Astrocyte (in vitro differentiated cells and primary cell): ENCODE measurements around the gene RAPSN. TPM values are rescaled to one million over a fixed set of nuclear protein-coding genes. Genes with fewer than 3 reads are reported as not detected.

Experiments
- DNase-seq: peaks from one replicate; pipeline ENCODE4 v3.0.0-alpha.2; 2010; ENCODE audit warnings: low read depth
- FAIRE-seq: peaks from 2 replicates; lab custom pipeline; 2011; peaks lifted over from hg19 to GRCh38; lab: Jason Lieb, UNC
- H2AFZ ChIP-seq: 2 replicates; pipeline ENCODE4 v1.6.0; 2012; ENCODE audit warnings: low read depth, low read length, inconsistent platforms
- H3K27ac ChIP-seq: 2 replicates; pipeline ENCODE4 v1.5.1; 2011; ENCODE audit warnings: low read depth, low read length, inconsistent platforms
- H3K27me3 ChIP-seq: 2 replicates; pipeline ENCODE4 v1.6.0; 2011; ENCODE audit warnings: low read length, inconsistent platforms; ENCODE audit not compliant: insufficient read depth
- H3K36me3 ChIP-seq: 2 replicates; pipeline ENCODE4 v1.5.1; 2011; ENCODE audit warnings: low read length, inconsistent platforms; ENCODE audit not compliant: insufficient read depth
- H3K4me1 ChIP-seq: 2 replicates; pipeline ENCODE4 v1.5.1; 2011; ENCODE audit warnings: low read length, inconsistent platforms; ENCODE audit not compliant: insufficient read depth
- H3K4me2 ChIP-seq: 2 replicates; pipeline ENCODE4 v1.6.0; 2012; ENCODE audit warnings: low read length, inconsistent platforms
- H3K4me3 ChIP-seq: 2 replicates; pipeline ENCODE4 v1.5.1; 2011; ENCODE audit warnings: low read depth, mild to moderate bottlenecking, low read length, inconsistent platforms; ENCODE audit not compliant: insufficient read depth
- H3K79me2 ChIP-seq: 2 replicates; pipeline ENCODE4 v1.6.0; 2012; ENCODE audit warnings: mild to moderate bottlenecking, low read length, inconsistent platforms; ENCODE audit not compliant: insufficient read depth
- H3K9ac ChIP-seq: 2 replicates; pipeline ENCODE4 v1.6.0; 2012; ENCODE audit warnings: mild to moderate bottlenecking, low read length, inconsistent platforms
- H3K9me3 ChIP-seq: 2 replicates; pipeline ENCODE4 v1.5.1; 2012; ENCODE audit warnings: low read depth, mild to moderate bottlenecking, low read length, inconsistent platforms; ENCODE audit not compliant: insufficient read depth
- H4K20me1 ChIP-seq: 2 replicates; pipeline ENCODE4 v1.6.0; 2012; ENCODE audit warnings: low read length, inconsistent platforms; ENCODE audit not compliant: insufficient read depth
- H3K27ac Mint-ChIP-seq: one replicate; pipeline ENCODE4 v1.8.0; 2021; ENCODE audit warnings: mild to moderate bottlenecking, mixed read lengths; ENCODE audit not compliant: unreplicated experiment
- H3K27me3 Mint-ChIP-seq: one replicate; pipeline ENCODE4 v1.8.0; 2021; ENCODE audit warnings: low read depth, mixed read lengths; ENCODE audit not compliant: unreplicated experiment
- H3K36me3 Mint-ChIP-seq: one replicate; pipeline ENCODE4 v1.8.0; 2021; ENCODE audit warnings: low read depth, mixed read lengths; ENCODE audit not compliant: unreplicated experiment
- H3K4me1 Mint-ChIP-seq: one replicate; pipeline ENCODE4 v1.8.0; 2021; ENCODE audit warnings: low read depth, mixed read lengths; ENCODE audit not compliant: unreplicated experiment
- H3K4me3 Mint-ChIP-seq: one replicate; pipeline ENCODE4 v1.8.0; 2021; ENCODE audit warnings: mild to moderate bottlenecking, moderate library complexity, mixed read lengths; ENCODE audit not compliant: unreplicated experiment
- H3K9me3 Mint-ChIP-seq: one replicate; pipeline ENCODE4 v1.8.0; 2021; ENCODE audit warnings: mild to moderate bottlenecking, mixed read lengths; ENCODE audit not compliant: unreplicated experiment
- CTCF ChIP-seq: IDR thresholded peaks from 2 replicates; pipeline ENCODE4 v1.5.1; 2011; ENCODE audit warnings: low read depth, mild to moderate bottlenecking, inconsistent platforms, low read length, moderate library complexity; ENCODE audit not compliant: insufficient read depth
- EZH2 ChIP-seq: IDR thresholded peaks from 2 replicates; pipeline ENCODE4 v1.6.1; 2012; ENCODE audit warnings: mild to moderate bottlenecking, low read length, inconsistent platforms; ENCODE audit not compliant: insufficient read depth
- total RNA-seq: library from RNA; stranded (reverse); gene quantifications from 2 replicates; pipeline ENCODE4 v1.2.1, GENCODE V29; 2021

Gene RAPSN
- total RNA-seq, 1 donor from 2014 or later: 0.86 TPM

GRCh38 chr11:47391711-47392432, 57.1 kb downstream of the RAPSN start:
- Histone ChIP-seq H4K20me1 (no peaks in the 10 kb centered on the region), H3K4me1 (peaks cover 6% of the 10 kb centered on the region), H2AFZ (no peak overlapping the region), H3K79me2 (no peaks in the 10 kb centered on the region), H3K9me3 (no peaks in the 10 kb centered on the region), H3K36me3 (no peaks in the 10 kb centered on the region), H3K27me3 (no peaks in the 10 kb centered on the region), H3K4me2 (no peak overlapping the region), H3K27ac (no peak overlapping the region), H3K4me3 (no peak overlapping the region), H3K9ac (no peak overlapping the region)
- Mint-ChIP-seq H3K4me3 (no peak overlapping the region), H3K4me1 (peaks cover 17% of the 10 kb centered on the region), H3K9me3 (no peaks in the 10 kb centered on the region), H3K27me3 (no peaks in the 10 kb centered on the region), H3K36me3 (no peaks in the 10 kb centered on the region), H3K27ac (peak overlapping the region; percentile 34)
- no peak for FAIRE-seq
- TF ChIP-seq CTCF: no peak
- TF ChIP-seq EZH2: no peak
- DNase-seq: no peak

DNA sequence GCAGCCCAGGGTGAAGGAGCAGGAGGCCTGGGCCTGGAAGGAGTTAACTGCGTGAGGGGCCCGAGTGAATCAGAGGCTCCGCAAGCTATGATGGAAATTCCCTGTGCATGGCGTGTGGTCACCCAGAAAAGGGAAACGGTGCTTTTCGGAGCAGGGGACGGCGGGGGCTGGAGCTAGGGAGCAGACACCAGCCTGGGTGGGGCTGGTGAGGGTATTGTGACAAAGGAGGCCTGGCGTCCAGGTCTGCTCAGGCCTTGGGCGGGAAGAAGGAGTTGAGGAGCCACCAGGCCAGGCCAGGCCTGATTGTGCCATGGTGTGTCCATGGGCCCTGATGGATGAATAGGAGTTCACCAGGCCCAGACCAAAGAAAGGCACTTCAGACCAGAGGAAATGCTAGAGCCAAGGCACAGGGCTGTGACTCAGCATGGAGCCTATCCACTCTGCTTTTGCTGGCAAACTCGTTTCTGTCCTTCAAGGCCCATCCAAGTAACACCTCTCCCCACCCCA, 57.8 kb downstream of the RAPSN start:
- TF ChIP-seq EZH2 (no peak), CTCF (no peak)
- H3K9me3 ChIP-seq: no peaks in the 10 kb centered on the region
- no peak overlapping the region for H3K4me3 ChIP-seq
- H3K36me3 ChIP-seq: no peaks in the 10 kb centered on the region
- H3K4me2 ChIP-seq: no peak overlapping the region
- no peak overlapping the region for H3K27ac ChIP-seq
- H3K9ac ChIP-seq: no peak overlapping the region
- DNase-seq (no peak), FAIRE-seq (no peak)
- H3K79me2 ChIP-seq: no peaks in the 10 kb centered on the region
- Mint-ChIP-seq H3K4me1 (peaks cover 17% of the 10 kb centered on the region), H3K27ac (peak overlapping the region; percentile 75), H3K36me3 (no peaks in the 10 kb centered on the region), H3K4me3 (no peak overlapping the region), H3K27me3 (no peaks in the 10 kb centered on the region), H3K9me3 (no peaks in the 10 kb centered on the region)
- no peaks in the 10 kb centered on the region for H4K20me1 ChIP-seq
- no peak overlapping the region for H2AFZ ChIP-seq
- H3K27me3 ChIP-seq: no peaks in the 10 kb centered on the region
- peaks cover 6% of the 10 kb centered on the region for H3K4me1 ChIP-seq

DNA sequence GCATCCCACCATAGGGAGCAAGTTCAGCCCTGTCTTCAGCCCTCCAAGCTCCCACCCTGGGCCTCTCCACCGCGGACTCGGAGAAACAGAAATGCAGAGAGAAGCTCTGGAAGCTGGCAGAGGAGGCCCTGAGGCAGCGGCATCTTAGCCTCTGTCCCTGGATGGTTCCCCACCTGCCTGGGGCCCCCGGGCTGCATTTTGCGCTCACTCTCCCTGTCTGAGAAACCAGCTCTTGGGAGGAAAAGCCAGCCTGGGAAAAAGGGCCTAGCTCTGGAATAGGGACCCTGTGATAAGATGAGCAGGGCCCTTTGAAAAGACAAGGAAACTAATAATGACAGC, 58.5 kb downstream of the RAPSN start:
- no peak overlapping the region for H3K4me3 Mint-ChIP-seq
- H4K20me1 ChIP-seq: no peaks in the 10 kb centered on the region
- H3K4me1 ChIP-seq: peaks cover 6% of the 10 kb centered on the region
- H3K4me2 ChIP-seq: no peak overlapping the region
- no peaks in the 10 kb centered on the region for H3K27me3 Mint-ChIP-seq
- H3K9me3 ChIP-seq: no peaks in the 10 kb centered on the region
- FAIRE-seq (no peak), DNase-seq (no peak)
- H3K4me3 ChIP-seq: no peak overlapping the region
- H3K27ac ChIP-seq: no peak overlapping the region
- no peaks in the 10 kb centered on the region for H3K9me3 Mint-ChIP-seq
- H3K36me3 ChIP-seq: no peaks in the 10 kb centered on the region
- H2AFZ ChIP-seq: no peak overlapping the region
- TF ChIP-seq EZH2 (no peak), CTCF (no peak)
- no peak overlapping the region for H3K9ac ChIP-seq
- H3K36me3 Mint-ChIP-seq: no peaks in the 10 kb centered on the region
- no peak overlapping the region for H3K27ac Mint-ChIP-seq
- peaks cover 17% of the 10 kb centered on the region for H3K4me1 Mint-ChIP-seq
- no peaks in the 10 kb centered on the region for H3K27me3 ChIP-seq
- H3K79me2 ChIP-seq: no peaks in the 10 kb centered on the region
